IMR-90 (cell line): ENCODE measurements around the gene CRIM1.

Experiments
- FOS ChIP-seq: fragments of 150-350 bp; IDR thresholded peaks from 2 replicates; pipeline ENCODE4 v1.6.1; 2016; ENCODE audit warnings: low read depth, low read length
- MAZ ChIP-seq: IDR thresholded peaks from 2 replicates; pipeline ENCODE4 v1.6.1; 2012; ENCODE audit warnings: low read depth, mild to moderate bottlenecking, low read length, improper control_type of control experiment, moderate library complexity, borderline replicate concordance
- MXI1 ChIP-seq: IDR thresholded peaks from 2 replicates; pipeline ENCODE4 v1.6.1; 2012; ENCODE audit warnings: low read depth, mild to moderate bottlenecking, low read length, moderate library complexity, borderline replicate concordance
- POLR2A ChIP-seq: IDR thresholded peaks from 2 replicates; pipeline ENCODE4 v1.6.1; 2012; ENCODE audit warnings: mild to moderate bottlenecking, low read depth, low read length
- RAD21 ChIP-seq: IDR thresholded peaks from 2 replicates; pipeline ENCODE4 v1.6.1; 2012; ENCODE audit warnings: low read length, improper control_type of control experiment
- RFX5 ChIP-seq: IDR thresholded peaks from 2 replicates; pipeline ENCODE4 v1.8.0; 2012; ENCODE audit warnings: low read depth, mild to moderate bottlenecking, low read length, moderate library complexity
- SMC3 ChIP-seq: fragments of 150-350 bp; IDR thresholded peaks from 2 replicates; pipeline ENCODE4 v1.6.1; 2016; ENCODE audit warnings: low read depth, mild to moderate bottlenecking, antibody characterized with exemption, low read length, moderate library complexity
- TF ChIP-seq, protein P1 (sequence below): conservative IDR thresholded peaks from 2 replicates; pipeline ENCODE4 v1.5.1; 2012; ENCODE audit warnings: mild to moderate bottlenecking, low read depth, low read length, improper control_type of control experiment
- TF ChIP-seq, protein P2 (sequence below): fragments of 150-350 bp; IDR thresholded peaks from 2 replicates; pipeline ENCODE4 v1.6.1; 2017; ENCODE audit warnings: mild to moderate bottlenecking, antibody characterized with exemption, low read length, low read depth

DNA sequence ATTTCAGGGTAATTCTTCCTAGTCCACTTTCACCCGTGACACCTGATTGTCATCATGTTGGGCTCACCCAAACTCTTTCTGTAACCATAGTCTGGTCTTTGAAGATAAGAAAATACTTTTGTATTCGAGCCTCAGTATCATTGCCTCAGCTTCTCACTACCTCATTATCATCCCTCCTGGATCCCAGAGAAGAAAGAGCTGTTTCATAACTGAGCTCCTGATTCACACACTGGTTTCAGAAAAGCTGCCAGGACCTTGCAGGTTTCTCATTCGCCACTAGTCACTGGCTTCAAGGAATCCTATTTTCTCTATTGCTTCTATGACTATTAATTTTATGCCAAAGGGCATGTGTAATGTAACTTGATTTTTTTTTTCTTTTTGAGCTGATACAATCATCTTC is 2.9 kb upstream of the CRIM1 start:
- TF ChIP-seq MXI1 = no peak
- TF ChIP-seq, protein P1, sequence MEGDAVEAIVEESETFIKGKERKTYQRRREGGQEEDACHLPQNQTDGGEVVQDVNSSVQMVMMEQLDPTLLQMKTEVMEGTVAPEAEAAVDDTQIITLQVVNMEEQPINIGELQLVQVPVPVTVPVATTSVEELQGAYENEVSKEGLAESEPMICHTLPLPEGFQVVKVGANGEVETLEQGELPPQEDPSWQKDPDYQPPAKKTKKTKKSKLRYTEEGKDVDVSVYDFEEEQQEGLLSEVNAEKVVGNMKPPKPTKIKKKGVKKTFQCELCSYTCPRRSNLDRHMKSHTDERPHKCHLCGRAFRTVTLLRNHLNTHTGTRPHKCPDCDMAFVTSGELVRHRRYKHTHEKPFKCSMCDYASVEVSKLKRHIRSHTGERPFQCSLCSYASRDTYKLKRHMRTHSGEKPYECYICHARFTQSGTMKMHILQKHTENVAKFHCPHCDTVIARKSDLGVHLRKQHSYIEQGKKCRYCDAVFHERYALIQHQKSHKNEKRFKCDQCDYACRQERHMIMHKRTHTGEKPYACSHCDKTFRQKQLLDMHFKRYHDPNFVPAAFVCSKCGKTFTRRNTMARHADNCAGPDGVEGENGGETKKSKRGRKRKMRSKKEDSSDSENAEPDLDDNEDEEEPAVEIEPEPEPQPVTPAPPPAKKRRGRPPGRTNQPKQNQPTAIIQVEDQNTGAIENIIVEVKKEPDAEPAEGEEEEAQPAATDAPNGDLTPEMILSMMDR = no peak; the same call in 1 of the 2 replicates
- no peak for TF ChIP-seq SMC3
- TF ChIP-seq, protein P2, sequence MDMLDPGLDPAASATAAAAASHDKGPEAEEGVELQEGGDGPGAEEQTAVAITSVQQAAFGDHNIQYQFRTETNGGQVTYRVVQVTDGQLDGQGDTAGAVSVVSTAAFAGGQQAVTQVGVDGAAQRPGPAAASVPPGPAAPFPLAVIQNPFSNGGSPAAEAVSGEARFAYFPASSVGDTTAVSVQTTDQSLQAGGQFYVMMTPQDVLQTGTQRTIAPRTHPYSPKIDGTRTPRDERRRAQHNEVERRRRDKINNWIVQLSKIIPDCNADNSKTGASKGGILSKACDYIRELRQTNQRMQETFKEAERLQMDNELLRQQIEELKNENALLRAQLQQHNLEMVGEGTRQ = no peak
- TF ChIP-seq POLR2A = no peak
- TF ChIP-seq MAZ = no peak
- TF ChIP-seq RFX5 = no peak
- TF ChIP-seq RAD21 = no peak
- TF ChIP-seq FOS = no peak
